ENCODE data around the gene TAGAP. TPM values are rescaled to one million over a fixed set of nuclear protein-coding genes. Genes with fewer than 3 reads are reported as not detected.

Gene TAGAP
- total RNA-seq, 1 experiment from 2014 or later, result 0.22 TPM

DNA sequence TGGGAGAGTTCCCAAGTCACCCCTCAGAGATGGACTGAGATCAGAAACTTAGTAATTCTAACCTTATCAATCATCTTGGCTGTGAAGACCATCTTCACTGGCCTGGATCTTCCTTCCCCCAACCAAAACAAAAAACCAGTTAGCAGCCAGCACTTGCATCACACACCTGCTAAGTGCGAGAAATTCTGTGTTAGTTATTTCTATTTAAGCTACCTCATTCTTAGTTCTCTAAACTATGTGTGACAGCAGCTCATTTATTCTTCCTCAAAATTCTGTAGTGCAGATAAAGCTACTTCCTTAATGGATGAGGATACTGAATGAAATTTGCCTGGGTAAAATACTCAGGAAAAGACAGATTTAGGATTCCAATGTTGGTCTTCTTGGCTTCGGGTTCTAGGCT lies 18.2 kb upstream of the TAGAP start (continued):
- TF ChIP-seq, protein P1, sequence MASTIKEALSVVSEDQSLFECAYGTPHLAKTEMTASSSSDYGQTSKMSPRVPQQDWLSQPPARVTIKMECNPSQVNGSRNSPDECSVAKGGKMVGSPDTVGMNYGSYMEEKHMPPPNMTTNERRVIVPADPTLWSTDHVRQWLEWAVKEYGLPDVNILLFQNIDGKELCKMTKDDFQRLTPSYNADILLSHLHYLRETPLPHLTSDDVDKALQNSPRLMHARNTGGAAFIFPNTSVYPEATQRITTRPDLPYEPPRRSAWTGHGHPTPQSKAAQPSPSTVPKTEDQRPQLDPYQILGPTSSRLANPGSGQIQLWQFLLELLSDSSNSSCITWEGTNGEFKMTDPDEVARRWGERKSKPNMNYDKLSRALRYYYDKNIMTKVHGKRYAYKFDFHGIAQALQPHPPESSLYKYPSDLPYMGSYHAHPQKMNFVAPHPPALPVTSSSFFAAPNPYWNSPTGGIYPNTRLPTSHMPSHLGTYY (CRISPR knock-in tag; IDR thresholded peaks at IDR 0.05), result no peak
- no peak for TF ChIP-seq NR3C1 (CRISPR knock-in tag; conservative IDR thresholded peaks at IDR 0.05; ENCODE audit: low read depth)
- no peak for TF ChIP-seq MXD4 (CRISPR knock-in tag; IDR thresholded peaks at IDR 0.05; ENCODE audit: borderline replicate concordance)
- TF ChIP-seq, protein P2, sequence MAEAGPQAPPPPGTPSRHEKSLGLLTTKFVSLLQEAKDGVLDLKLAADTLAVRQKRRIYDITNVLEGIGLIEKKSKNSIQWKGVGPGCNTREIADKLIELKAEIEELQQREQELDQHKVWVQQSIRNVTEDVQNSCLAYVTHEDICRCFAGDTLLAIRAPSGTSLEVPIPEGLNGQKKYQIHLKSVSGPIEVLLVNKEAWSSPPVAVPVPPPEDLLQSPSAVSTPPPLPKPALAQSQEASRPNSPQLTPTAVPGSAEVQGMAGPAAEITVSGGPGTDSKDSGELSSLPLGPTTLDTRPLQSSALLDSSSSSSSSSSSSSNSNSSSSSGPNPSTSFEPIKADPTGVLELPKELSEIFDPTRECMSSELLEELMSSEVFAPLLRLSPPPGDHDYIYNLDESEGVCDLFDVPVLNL (CRISPR knock-in tag; IDR thresholded peaks at IDR 0.05; ENCODE audit: borderline replicate concordance, low read depth), result no peak
- TF ChIP-seq, protein P3, sequence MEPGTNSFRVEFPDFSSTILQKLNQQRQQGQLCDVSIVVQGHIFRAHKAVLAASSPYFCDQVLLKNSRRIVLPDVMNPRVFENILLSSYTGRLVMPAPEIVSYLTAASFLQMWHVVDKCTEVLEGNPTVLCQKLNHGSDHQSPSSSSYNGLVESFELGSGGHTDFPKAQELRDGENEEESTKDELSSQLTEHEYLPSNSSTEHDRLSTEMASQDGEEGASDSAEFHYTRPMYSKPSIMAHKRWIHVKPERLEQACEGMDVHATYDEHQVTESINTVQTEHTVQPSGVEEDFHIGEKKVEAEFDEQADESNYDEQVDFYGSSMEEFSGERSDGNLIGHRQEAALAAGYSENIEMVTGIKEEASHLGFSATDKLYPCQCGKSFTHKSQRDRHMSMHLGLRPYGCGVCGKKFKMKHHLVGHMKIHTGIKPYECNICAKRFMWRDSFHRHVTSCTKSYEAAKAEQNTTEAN (CRISPR knock-in tag; IDR thresholded peaks at IDR 0.05), result no peak
- no peak for TF ChIP-seq RELA (CRISPR knock-in tag; IDR thresholded peaks at IDR 0.05; ENCODE audit: borderline replicate concordance)
- no peak for TF ChIP-seq FOXJ3 (CRISPR knock-in tag; IDR thresholded peaks at IDR 0.05; ENCODE audit: borderline replicate concordance)
- no peak for TF ChIP-seq ZNF219 (CRISPR knock-in tag; IDR thresholded peaks at IDR 0.05; ENCODE audit: borderline replicate concordance)
- no peak for TF ChIP-seq OVOL2 (CRISPR knock-in tag; IDR thresholded peaks at IDR 0.05; ENCODE audit: borderline replicate concordance)
- no peak for TF ChIP-seq CREB1 (CRISPR knock-in tag; IDR thresholded peaks at IDR 0.05)

DNA sequence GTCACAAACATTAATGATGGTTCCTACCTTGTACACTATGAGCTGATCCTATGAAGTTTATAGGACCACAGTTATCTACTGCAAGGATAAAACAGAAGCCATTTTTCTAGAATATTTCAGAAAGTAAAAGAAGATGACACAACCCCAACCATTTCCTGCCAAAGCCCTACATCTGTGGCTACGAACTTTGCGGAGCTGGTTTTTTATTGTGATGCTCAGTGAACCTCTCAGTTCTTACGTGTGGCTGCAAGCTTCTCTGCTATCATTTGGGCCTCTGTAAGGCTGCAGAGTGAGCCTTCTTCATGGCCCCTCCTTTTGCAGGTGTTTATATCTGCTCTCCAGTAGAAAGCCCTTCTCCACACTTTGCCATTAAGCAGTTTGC lies 17.8 kb upstream of the TAGAP start:
- H3K27ac Mint-ChIP-seq, result no peak overlapping the region
- H3K9me3 Mint-ChIP-seq, result peaks cover 1% of the 10 kb centered on the region; the same call in 1 of the 2 replicates
- no peaks in the 10 kb centered on the region for H3K36me3 Mint-ChIP-seq
- DNase-seq (ENCODE audit: low spot score) (no peak), ATAC-seq (no peak)
- peaks cover under 1% of the 10 kb centered on the region for H3K27me3 Mint-ChIP-seq (ENCODE audit: low read depth)
- CTCF ChIA-PET, result no interaction called here
- H3K4me1 Mint-ChIP-seq, result no peaks in the 10 kb centered on the region
- POLR2A ChIA-PET, result no interaction called here
- H3K4me3 Mint-ChIP-seq, result no peak overlapping the region
- TF ChIP-seq, protein P4, sequence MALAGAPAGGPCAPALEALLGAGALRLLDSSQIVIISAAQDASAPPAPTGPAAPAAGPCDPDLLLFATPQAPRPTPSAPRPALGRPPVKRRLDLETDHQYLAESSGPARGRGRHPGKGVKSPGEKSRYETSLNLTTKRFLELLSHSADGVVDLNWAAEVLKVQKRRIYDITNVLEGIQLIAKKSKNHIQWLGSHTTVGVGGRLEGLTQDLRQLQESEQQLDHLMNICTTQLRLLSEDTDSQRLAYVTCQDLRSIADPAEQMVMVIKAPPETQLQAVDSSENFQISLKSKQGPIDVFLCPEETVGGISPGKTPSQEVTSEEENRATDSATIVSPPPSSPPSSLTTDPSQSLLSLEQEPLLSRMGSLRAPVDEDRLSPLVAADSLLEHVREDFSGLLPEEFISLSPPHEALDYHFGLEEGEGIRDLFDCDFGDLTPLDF (CRISPR knock-in tag; IDR thresholded peaks at IDR 0.05), result no peak
- TF ChIP-seq ESRRA (CRISPR knock-in tag; IDR thresholded peaks at IDR 0.05; ENCODE audit: borderline replicate concordance) (no peak), IRF2 (CRISPR knock-in tag; IDR thresholded peaks at IDR 0.05; ENCODE audit: borderline replicate concordance, low read depth) (no peak), FOXJ3 (CRISPR knock-in tag; IDR thresholded peaks at IDR 0.05; ENCODE audit: borderline replicate concordance) (no peak), PRRX2 (CRISPR knock-in tag; IDR thresholded peaks at IDR 0.05) (no peak), HMGA2 (CRISPR knock-in tag; IDR thresholded peaks at IDR 0.05) (no peak), RELA (CRISPR knock-in tag; IDR thresholded peaks at IDR 0.05; ENCODE audit: borderline replicate concordance) (no peak), ELF4 (CRISPR knock-in tag; IDR thresholded peaks at IDR 0.05; ENCODE audit: low read depth) (no peak)
- TF ChIP-seq, protein P5, sequence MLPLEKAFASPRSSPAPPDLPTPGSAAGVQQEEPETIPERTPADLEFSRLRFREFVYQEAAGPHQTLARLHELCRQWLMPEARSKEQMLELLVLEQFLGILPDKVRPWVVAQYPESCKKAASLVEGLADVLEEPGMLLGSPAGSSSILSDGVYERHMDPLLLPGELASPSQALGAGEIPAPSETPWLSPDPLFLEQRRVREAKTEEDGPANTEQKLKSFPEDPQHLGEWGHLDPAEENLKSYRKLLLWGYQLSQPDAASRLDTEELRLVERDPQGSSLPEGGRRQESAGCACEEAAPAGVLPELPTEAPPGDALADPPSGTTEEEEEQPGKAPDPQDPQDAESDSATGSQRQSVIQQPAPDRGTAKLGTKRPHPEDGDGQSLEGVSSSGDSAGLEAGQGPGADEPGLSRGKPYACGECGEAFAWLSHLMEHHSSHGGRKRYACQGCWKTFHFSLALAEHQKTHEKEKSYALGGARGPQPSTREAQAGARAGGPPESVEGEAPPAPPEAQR (CRISPR knock-in tag; IDR thresholded peaks at IDR 0.05), result no peak
- TF ChIP-seq, protein P6, sequence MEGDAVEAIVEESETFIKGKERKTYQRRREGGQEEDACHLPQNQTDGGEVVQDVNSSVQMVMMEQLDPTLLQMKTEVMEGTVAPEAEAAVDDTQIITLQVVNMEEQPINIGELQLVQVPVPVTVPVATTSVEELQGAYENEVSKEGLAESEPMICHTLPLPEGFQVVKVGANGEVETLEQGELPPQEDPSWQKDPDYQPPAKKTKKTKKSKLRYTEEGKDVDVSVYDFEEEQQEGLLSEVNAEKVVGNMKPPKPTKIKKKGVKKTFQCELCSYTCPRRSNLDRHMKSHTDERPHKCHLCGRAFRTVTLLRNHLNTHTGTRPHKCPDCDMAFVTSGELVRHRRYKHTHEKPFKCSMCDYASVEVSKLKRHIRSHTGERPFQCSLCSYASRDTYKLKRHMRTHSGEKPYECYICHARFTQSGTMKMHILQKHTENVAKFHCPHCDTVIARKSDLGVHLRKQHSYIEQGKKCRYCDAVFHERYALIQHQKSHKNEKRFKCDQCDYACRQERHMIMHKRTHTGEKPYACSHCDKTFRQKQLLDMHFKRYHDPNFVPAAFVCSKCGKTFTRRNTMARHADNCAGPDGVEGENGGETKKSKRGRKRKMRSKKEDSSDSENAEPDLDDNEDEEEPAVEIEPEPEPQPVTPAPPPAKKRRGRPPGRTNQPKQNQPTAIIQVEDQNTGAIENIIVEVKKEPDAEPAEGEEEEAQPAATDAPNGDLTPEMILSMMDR (IDR thresholded peaks at IDR 0.05), result no peak
- TF ChIP-seq, protein P7, sequence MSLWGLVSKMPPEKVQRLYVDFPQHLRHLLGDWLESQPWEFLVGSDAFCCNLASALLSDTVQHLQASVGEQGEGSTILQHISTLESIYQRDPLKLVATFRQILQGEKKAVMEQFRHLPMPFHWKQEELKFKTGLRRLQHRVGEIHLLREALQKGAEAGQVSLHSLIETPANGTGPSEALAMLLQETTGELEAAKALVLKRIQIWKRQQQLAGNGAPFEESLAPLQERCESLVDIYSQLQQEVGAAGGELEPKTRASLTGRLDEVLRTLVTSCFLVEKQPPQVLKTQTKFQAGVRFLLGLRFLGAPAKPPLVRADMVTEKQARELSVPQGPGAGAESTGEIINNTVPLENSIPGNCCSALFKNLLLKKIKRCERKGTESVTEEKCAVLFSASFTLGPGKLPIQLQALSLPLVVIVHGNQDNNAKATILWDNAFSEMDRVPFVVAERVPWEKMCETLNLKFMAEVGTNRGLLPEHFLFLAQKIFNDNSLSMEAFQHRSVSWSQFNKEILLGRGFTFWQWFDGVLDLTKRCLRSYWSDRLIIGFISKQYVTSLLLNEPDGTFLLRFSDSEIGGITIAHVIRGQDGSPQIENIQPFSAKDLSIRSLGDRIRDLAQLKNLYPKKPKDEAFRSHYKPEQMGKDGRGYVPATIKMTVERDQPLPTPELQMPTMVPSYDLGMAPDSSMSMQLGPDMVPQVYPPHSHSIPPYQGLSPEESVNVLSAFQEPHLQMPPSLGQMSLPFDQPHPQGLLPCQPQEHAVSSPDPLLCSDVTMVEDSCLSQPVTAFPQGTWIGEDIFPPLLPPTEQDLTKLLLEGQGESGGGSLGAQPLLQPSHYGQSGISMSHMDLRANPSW (CRISPR knock-in tag; conservative IDR thresholded peaks at IDR 0.05; ENCODE audit: low read depth), result no peak
- TF ChIP-seq, protein P8, sequence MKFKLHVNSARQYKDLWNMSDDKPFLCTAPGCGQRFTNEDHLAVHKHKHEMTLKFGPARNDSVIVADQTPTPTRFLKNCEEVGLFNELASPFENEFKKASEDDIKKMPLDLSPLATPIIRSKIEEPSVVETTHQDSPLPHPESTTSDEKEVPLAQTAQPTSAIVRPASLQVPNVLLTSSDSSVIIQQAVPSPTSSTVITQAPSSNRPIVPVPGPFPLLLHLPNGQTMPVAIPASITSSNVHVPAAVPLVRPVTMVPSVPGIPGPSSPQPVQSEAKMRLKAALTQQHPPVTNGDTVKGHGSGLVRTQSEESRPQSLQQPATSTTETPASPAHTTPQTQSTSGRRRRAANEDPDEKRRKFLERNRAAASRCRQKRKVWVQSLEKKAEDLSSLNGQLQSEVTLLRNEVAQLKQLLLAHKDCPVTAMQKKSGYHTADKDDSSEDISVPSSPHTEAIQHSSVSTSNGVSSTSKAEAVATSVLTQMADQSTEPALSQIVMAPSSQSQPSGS (CRISPR knock-in tag; IDR thresholded peaks at IDR 0.05; ENCODE audit: borderline replicate concordance, low read depth), result no peak
- TF ChIP-seq, protein P3 (CRISPR knock-in tag; IDR thresholded peaks at IDR 0.05), result no peak
- TF ChIP-seq, protein P9, sequence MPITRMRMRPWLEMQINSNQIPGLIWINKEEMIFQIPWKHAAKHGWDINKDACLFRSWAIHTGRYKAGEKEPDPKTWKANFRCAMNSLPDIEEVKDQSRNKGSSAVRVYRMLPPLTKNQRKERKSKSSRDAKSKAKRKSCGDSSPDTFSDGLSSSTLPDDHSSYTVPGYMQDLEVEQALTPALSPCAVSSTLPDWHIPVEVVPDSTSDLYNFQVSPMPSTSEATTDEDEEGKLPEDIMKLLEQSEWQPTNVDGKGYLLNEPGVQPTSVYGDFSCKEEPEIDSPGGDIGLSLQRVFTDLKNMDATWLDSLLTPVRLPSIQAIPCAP (CRISPR knock-in tag; IDR thresholded peaks at IDR 0.05), result no peak

All from WTC11 (cell line).